GM12878 (cell line): ENCODE results near the gene TENT5A.

Experiments
- CBFB ChIP-seq: IDR thresholded peaks from 2 replicates; pipeline ENCODE4 v1.6.1; 2016; ENCODE audit warnings: antibody characterized with exemption, low read depth
- CTCF ChIP-seq, 3 experiments: IDR thresholded peaks in 2 of 3; conservative IDR thresholded peaks in 1 of 3; 2 replicates each; pipeline ENCODE4 v1.5.1; 2011; ENCODE audit warnings: low read depth in 3 of 3, low read length in 3 of 3, mild to moderate bottlenecking in 3 of 3, control low read depth in 2 of 3, moderate library complexity in 2 of 3, inconsistent platforms in 1 of 3, mixed read lengths in 1 of 3; ENCODE audit not compliant: control insufficient read depth in 2 of 3, insufficient read depth in 1 of 3; ENCODE audit errors: extremely low read depth in 1 of 3
- E2F4 ChIP-seq: IDR thresholded peaks from 2 replicates; pipeline ENCODE4 v1.6.1; 2012; ENCODE audit warnings: low read depth, low read length, improper control_type of control experiment
- MAX ChIP-seq: IDR thresholded peaks from 2 replicates; pipeline ENCODE4 v1.6.1; 2012; ENCODE audit warnings: low read depth, low read length, improper control_type of control experiment
- NR2C1 ChIP-seq: fragments of 450-650 bp; IDR thresholded peaks from 2 replicates; pipeline ENCODE4 v1.6.1; 2017; ENCODE audit warnings: antibody characterized with exemption, mild to moderate bottlenecking, moderate library complexity
- NR2C2 ChIP-seq: IDR thresholded peaks from 2 replicates; pipeline ENCODE4 v1.6.1; 2011; ENCODE audit warnings: borderline replicate concordance, low read depth; ENCODE audit not compliant: control insufficient read depth, insufficient read length
- NRF1 ChIP-seq: conservative IDR thresholded peaks from 2 replicates; pipeline ENCODE4 v1.6.1; 2011; ENCODE audit warnings: mild to moderate bottlenecking, low read depth, low read length, improper control_type of control experiment
- POLR2A ChIP-seq: IDR thresholded peaks from 2 replicates; pipeline ENCODE4 v1.6.1; 2011; ENCODE audit warnings: low read depth, mild to moderate bottlenecking, low read length
- POLR2AphosphoS5 ChIP-seq: IDR thresholded peaks from 2 replicates; pipeline ENCODE4 v1.6.1; 2011; ENCODE audit warnings: mild to moderate bottlenecking, low read length, inconsistent platforms
- RAD21 ChIP-seq: IDR thresholded peaks from 2 replicates; pipeline ENCODE4 v1.6.1; 2011; ENCODE audit warnings: mild to moderate bottlenecking, low read depth, low read length, moderate library complexity; ENCODE audit not compliant: insufficient read depth
- RCOR1 ChIP-seq: conservative IDR thresholded peaks from 2 replicates; pipeline ENCODE4 v1.6.1; 2012; ENCODE audit warnings: low read depth, low read length, improper control_type of control experiment
- SIN3A ChIP-seq: IDR thresholded peaks from 2 replicates; pipeline ENCODE4 v1.6.1; 2012; ENCODE audit warnings: low read depth, low read length, improper control_type of control experiment
- TAF1 ChIP-seq: IDR thresholded peaks from 2 replicates; pipeline ENCODE4 v1.6.1; 2011; ENCODE audit warnings: mild to moderate bottlenecking, low read depth, low read length, borderline replicate concordance
- ZNF384 ChIP-seq: IDR thresholded peaks from 2 replicates; pipeline ENCODE4 v1.6.1; 2012; ENCODE audit warnings: low read depth, mild to moderate bottlenecking, low read length, improper control_type of control experiment, borderline replicate concordance

GRCh38 chr6:81753711-81754577 lies 1.5 kb upstream of the TENT5A start:
- TF ChIP-seq RAD21 (peak; percentile 62), TAF1 (no peak), CTCF (IDR thresholded peaks at IDR 0.05 in 2 of 3, conservative IDR thresholded peaks at IDR 0.05 in 1 of 3; ENCODE audit: control insufficient read depth in 2 of 3, extremely low read depth in 1 of 3, insufficient read depth in 1 of 3, low read depth in 3 of 3, low read length in 3 of 3) (peak; percentile 57 to 63 (median 59)), ZNF384 (no peak), CBFB (no peak), POLR2A (no peak), RCOR1 (no peak), MAX (no peak), SIN3A (no peak), NR2C1 (no peak), POLR2AphosphoS5 (no peak), NRF1 (no peak), NR2C2 (no peak), E2F4 (no peak)
